Measurements from ENCODE around the gene ZNF132. TPM values are rescaled to one million over a fixed set of nuclear protein-coding genes. Genes with fewer than 3 reads are reported as not detected.

Gene ZNF132
- total RNA-seq, 1 experiment from 2014 or later, result not detected

DNA sequence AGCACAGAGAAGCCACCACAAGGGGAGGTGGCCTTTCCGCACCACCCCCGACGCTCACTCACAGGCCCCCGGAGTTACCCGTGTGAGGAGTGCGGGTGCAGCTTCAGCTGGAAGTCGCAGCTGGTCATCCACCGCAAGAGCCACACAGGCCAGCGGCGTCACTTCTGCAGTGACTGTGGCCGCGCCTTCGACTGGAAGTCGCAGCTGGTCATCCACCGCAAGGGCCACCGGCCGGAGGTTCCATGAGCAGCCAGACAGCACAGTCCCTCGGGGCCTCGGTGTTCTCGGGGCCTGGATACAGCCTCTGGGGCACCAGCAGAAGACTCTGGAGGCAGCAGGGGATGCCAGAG lies 40.5 kb upstream of the ZNF132 start:
- ChIA-PET RAD21 (ENCODE audit: low non-redundant PET in 1 of 2, low total read pairs in 2 of 2, uncharacterized antibody in 2 of 2, unreplicated experiment in 2 of 2) (no interaction called here), POLR2A (no interaction called here), CTCF (no interaction called here)
- Histone ChIP-seq H2AFZ (ENCODE audit: low read depth, low read length, poor library complexity, severe bottlenecking) (no peak overlapping the region), H3K4me3 (replicated peaks in 1 of 2; ENCODE audit: low read depth in 1 of 2, low read length in 2 of 2) (no peak overlapping the region), H3K27ac (ENCODE audit: low read depth, low read length) (no peak overlapping the region), H3K9me3 (ENCODE audit: control insufficient read depth in 1 of 2, insufficient read depth in 1 of 2, low read depth in 1 of 2, low read length in 2 of 2) (no peaks in the 10 kb centered on the region), H3K4me1 (ENCODE audit: control insufficient read depth in 1 of 2, insufficient read depth in 2 of 2, low read length in 2 of 2) (peaks cover 4 to 15% of the 10 kb centered on the region in 2 experiments; a peak in 3 of 4 replicates), H3K79me2 (ENCODE audit: insufficient read depth, low read length) (no peaks in the 10 kb centered on the region), H3K36me3 (ENCODE audit: control insufficient read depth in 1 of 2, insufficient read depth in 2 of 2, low read length in 2 of 2) (no peaks in the 10 kb centered on the region), H3K9ac (ENCODE audit: low read length) (no peak overlapping the region), H3K9me2 (ENCODE audit: insufficient read depth) (no peaks in the 10 kb centered on the region), H3K4me2 (ENCODE audit: low read length) (no peak overlapping the region), H4K20me1 (ENCODE audit: insufficient read depth) (no peaks in the 10 kb centered on the region), H3K27me3 (ENCODE audit: insufficient read depth, low read length) (no peaks in the 10 kb centered on the region)
- no peak for DNase-seq (ENCODE audit: low read depth, low spot score)
- BruUV-seq (replicated peaks), result no TSS peak
- TF ChIP-seq SP1 (IDR thresholded peaks at IDR 0.05; ENCODE audit: low read depth), result no peak
- TF ChIP-seq POLR2AphosphoS5 (IDR thresholded peaks at IDR 0.05; ENCODE audit: low read depth, low read length), result no peak
- TF ChIP-seq YY1 (IDR thresholded peaks at IDR 0.05; ENCODE audit: extremely low read depth, insufficient replicate concordance, low read depth, low read length), result no peak
- no peak for TF ChIP-seq ZFX (IDR thresholded peaks at IDR 0.05)
- TF ChIP-seq CBX3 (IDR thresholded peaks at IDR 0.05; ENCODE audit: low read depth), result no peak
- TF ChIP-seq EGR1 (IDR thresholded peaks at IDR 0.05; ENCODE audit: low read depth), result no peak
- no peak for TF ChIP-seq TCF7L2 (IDR thresholded peaks at IDR 0.05; ENCODE audit: borderline replicate concordance, extremely low read depth, insufficient read depth, insufficient read length)
- TF ChIP-seq SIN3A (IDR thresholded peaks at IDR 0.05; ENCODE audit: low read depth), result no peak
- TF ChIP-seq, protein P1, sequence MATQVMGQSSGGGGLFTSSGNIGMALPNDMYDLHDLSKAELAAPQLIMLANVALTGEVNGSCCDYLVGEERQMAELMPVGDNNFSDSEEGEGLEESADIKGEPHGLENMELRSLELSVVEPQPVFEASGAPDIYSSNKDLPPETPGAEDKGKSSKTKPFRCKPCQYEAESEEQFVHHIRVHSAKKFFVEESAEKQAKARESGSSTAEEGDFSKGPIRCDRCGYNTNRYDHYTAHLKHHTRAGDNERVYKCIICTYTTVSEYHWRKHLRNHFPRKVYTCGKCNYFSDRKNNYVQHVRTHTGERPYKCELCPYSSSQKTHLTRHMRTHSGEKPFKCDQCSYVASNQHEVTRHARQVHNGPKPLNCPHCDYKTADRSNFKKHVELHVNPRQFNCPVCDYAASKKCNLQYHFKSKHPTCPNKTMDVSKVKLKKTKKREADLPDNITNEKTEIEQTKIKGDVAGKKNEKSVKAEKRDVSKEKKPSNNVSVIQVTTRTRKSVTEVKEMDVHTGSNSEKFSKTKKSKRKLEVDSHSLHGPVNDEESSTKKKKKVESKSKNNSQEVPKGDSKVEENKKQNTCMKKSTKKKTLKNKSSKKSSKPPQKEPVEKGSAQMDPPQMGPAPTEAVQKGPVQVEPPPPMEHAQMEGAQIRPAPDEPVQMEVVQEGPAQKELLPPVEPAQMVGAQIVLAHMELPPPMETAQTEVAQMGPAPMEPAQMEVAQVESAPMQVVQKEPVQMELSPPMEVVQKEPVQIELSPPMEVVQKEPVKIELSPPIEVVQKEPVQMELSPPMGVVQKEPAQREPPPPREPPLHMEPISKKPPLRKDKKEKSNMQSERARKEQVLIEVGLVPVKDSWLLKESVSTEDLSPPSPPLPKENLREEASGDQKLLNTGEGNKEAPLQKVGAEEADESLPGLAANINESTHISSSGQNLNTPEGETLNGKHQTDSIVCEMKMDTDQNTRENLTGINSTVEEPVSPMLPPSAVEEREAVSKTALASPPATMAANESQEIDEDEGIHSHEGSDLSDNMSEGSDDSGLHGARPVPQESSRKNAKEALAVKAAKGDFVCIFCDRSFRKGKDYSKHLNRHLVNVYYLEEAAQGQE (IDR thresholded peaks at IDR 0.05; ENCODE audit: low read depth), result no peak
- TF ChIP-seq CEBPB (IDR thresholded peaks at IDR 0.05; ENCODE audit: low read depth), result no peak
- no peak for TF ChIP-seq ZNF274 (IDR thresholded peaks at IDR 0.05; ENCODE audit: low read depth, low read length)
- intact Hi-C loops (cut with micrococcal nuclease), result no loop called here
- no peak for ATAC-seq

All from HCT116 (cell line).